ENCODE data around the gene CFAP68. TPM values are rescaled to one million over a fixed set of nuclear protein-coding genes. Genes with fewer than 3 reads are reported as not detected.
A peak's percentile ranks its signal among the peaks of the same experiment; 100 is the strongest.

Gene CFAP68
- total and polyA plus RNA-seq, 9 of the 15 experiments (the other 6 are each of a cell fraction or from before 2014, with no cell fraction given) = 22.8 to 72.3 (median 52.5) TPM

- BruUV-seq (replicated peaks) = TSS peak; percentile 72
- H4K20me1 ChIP-seq (replicated peaks; ENCODE audit: control insufficient read depth, insufficient read depth, low read length) = no peaks in the 10 kb centered on the region
- H3K9me1 ChIP-seq (ENCODE audit: control insufficient read depth, insufficient read depth, low read length) = no peaks in the 10 kb centered on the region
- peak overlapping the region; percentile 83 for H3K4me3 ChIP-seq
- ChIA-PET POLR2A (interaction anchor here (0.5 to 2.7 kb wide), 9 partner anchors 10 to 719 kb away, joined by 3 to 18 read pairs (median 4); no protein-coding TSS in a partner anchor), CTCF (ENCODE audit: low intra/inter-chr PET ratio) (interaction anchor here (0.6 kb wide), 1 partner anchor 429 kb away, joined by 3 read pairs; no protein-coding TSS in a partner anchor)
- no peak for FAIRE-seq
- peak overlapping the region; percentile 75 to 94 for H3K9ac ChIP-seq (ENCODE audit: insufficient read depth in 1 of 2, low read depth in 2 of 2, low read length in 2 of 2)
- H3K36me3 ChIP-seq (ENCODE audit: control insufficient read depth, insufficient read depth, low read length) = peaks cover 32% of the 10 kb centered on the region
- intact Hi-C loops (cut with micrococcal nuclease) = no loop called here
- H3K4me2 ChIP-seq (ENCODE audit: insufficient read depth, low read length) = peak overlapping the region; percentile 91
- peak in 2 of 4 experiments; percentile 17 to 23 for DNase-seq (ENCODE audit: extremely low read depth in 1 of 4, low spot score in 3 of 4)
- peak overlapping the region; percentile 93 for H2AFZ ChIP-seq (ENCODE audit: low read depth, low read length)
- H3K4me1 ChIP-seq (replicated peaks in 1 of 2; ENCODE audit: control insufficient read depth in 2 of 2, insufficient read depth in 2 of 2, low read length in 2 of 2) = peaks cover 3 to 4% of the 10 kb centered on the region in 2 experiments; a peak in 2 of 5 replicates
- WGBS (ENCODE audit: insufficient coverage, low coverage, missing lambda C conversion rate) = 16% methylated on average over 5 of the region's 5 CpGs
- no peaks in the 10 kb centered on the region for H3K27me3 ChIP-seq (ENCODE audit: control insufficient read depth in 2 of 2, insufficient read depth in 2 of 2, low read length in 2 of 2)
- ATAC-seq = peak; percentile 46
- in situ Hi-C loops (cut with MboI) = no loop called here
- peak overlapping the region; percentile 71 for H3K27ac ChIP-seq (ENCODE audit: extremely low read depth, low read depth, low read length)
- H3K79me2 ChIP-seq (ENCODE audit: control insufficient read depth, insufficient read depth, low read length) = peaks cover 10% of the 10 kb centered on the region; the same call in 2 of the 3 replicates
- no peaks in the 10 kb centered on the region for H3K9me3 ChIP-seq (replicated peaks; ENCODE audit: control insufficient read depth, insufficient read depth, low read depth, low read length)
- 0 out of 4 replicates have a peak, but pooled peaks of 1 of the 2 experiments have one; percentile 40 for TF ChIP-seq ZNF318 (IDR thresholded peaks at IDR 0.05; ENCODE audit: borderline replicate concordance in 1 of 2, low read depth in 1 of 2)
- TF ChIP-seq THRA (IDR thresholded peaks at IDR 0.05) = no peak
- TF ChIP-seq ZNF586 (CRISPR knock-in tag; conservative IDR thresholded peaks at IDR 0.05) = no peak
- TF ChIP-seq ARNT (IDR thresholded peaks at IDR 0.05) = 0 out of 4 replicates have a peak, but pooled peaks have one; percentile 24 to 49
- no peak for TF ChIP-seq PURB (CRISPR knock-in tag; IDR thresholded peaks at IDR 0.05; ENCODE audit: low read depth)
These were observed 7.6 kb upstream of the CFAP68 start for GRCh38 chr11:111871693-111872161.
